CD4-positive, alpha-beta T cell treated with Interleukin-17A for 4 hours (primary cell): ENCODE results near the gene NDUFB4.
"Not testable (repeated sequence)": the region's sequence is repeated elsewhere in the genome, so short reads cannot be mapped to it uniquely, and the experiment has no call there.

Experiments used
- DNase-seq: peaks from one replicate; pipeline ENCODE4 v3.0.0-alpha.2; 2020; ENCODE audit warnings: mixed read lengths

Gene NDUFB4

DNA sequence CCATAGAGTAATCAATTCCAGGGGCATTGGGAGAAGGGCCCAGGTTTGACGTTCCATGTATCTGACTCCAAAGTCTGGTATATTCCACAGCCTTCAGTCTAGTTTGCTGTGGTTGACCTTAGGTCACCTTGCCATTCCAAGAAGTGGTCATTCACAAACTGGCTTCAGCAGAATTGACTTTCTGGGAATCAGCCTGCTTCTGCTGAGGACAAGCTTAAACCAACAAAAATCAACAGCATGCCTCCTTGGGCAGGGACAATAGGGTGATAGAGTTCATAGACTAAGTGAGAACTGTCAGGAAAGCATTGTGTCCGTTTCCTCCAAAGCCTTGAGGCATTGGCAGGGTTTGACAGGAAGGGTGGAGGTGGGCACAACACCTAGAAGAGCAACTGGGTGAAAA, 24.1 kb upstream of the NDUFB4 start:
- DNase-seq: no peak

- no peak for DNase-seq
Observed at GRCh38 chr3:120587332-120587975, 8.7 kb upstream of the NDUFB4 start.

DNA sequence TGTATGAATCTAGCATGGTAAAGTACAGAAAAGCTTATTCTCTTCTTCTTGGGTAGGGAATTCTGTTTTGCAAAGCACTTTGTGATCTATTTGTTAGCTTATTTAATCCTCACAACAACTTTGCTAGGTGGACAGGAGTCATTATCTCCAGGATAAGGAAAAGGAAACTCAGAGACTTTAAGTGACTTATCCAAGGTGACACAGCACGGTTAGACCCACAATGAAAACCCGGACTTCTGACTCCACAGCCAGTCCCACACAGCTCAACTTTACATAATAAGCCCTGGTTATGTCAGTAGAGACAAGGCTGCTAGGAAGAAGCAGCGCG, 384 bp upstream of the NDUFB4 start:
- no peak for DNase-seq

GRCh38 chr3:120596853-120597223, 702 bp downstream of the NDUFB4 start:
- no peak for DNase-seq

GRCh38 chr3:120597445-120598049, 1.4 kb downstream of the NDUFB4 start:
- no peak for DNase-seq

DNA sequence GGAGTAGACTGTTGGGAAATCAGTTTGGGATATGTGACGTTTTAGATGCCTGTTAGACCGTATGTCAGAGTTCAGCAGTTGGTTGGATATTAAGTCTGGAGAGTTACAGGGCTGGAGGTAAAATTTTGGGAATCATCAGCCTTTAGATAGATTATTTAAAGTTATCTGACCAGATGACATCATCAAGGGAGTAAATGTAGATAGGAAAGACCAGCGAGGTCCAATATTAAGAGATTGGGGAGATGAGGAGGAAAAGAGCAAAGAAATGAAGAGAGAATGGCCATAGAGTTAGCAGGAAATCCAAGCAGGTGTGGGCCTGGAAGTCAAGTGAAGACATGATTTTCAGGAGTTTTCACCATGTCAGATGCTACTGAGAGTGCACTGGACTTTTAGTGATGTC, 3.1 kb downstream of the NDUFB4 start:
- DNase-seq: no peak

DNA sequence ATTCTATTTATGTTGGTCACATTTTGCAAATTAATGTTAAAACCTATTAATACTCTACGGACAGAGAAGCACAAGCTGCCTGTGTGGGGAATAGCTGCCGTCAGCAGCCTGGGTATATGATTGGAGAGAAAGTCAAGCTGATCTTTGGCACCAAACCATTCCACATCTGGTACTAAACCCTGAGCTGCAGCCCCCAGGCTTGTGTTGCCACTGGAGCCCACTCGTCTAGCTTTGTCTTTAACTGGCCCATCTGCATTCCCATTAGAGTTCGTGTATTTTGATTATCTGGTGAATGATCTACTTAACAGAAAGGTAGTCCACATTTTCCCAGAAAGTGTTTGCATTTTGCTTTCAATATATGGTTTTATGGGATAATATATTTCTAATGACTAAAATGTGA, 5.4 kb downstream of the NDUFB4 start:
- no peak for DNase-seq

DNA sequence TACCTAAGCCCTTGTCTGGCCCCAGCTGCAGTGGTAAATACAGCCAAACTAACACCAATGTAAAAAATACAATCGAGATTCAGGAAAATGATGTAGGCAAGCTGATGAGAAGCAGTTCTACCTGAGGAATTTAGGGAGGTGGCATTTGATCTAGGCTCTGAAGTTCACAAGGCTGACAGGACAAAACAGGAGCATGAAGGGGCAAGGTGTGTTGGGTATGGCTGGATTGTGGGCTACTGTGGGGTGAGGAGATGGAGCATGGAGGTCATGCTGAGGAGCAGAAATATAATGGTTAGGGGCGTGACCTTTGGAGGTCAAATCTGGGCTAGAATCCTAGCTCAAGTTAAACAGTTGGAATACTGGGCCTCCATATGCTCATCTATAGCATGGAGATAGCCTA, 6.5 kb downstream of the NDUFB4 start:
- no peak for DNase-seq

- no peak for DNase-seq
Observed at GRCh38 chr3:120604382-120604781, 8.2 kb downstream of the NDUFB4 start.

DNA sequence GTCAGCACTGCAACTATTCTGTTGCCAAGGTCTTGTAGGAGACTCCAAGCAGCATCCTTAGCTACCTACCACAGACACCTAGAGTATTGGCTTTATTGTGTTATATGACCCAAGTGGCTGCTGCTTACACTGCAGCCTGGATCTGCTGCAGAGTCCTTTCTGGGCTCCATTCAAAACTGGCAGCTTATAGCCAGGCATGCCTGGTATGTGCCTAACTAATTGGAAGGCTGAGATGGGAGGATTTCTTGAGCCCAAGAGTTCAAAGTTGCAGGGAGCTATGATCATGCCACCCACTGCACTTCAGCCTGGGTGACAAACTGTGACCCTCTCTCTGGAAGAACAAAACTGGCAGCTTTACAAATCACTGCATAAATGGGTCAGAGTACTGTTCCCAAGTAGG, 8.6 kb downstream of the NDUFB4 start:
- DNase-seq: no peak

DNA sequence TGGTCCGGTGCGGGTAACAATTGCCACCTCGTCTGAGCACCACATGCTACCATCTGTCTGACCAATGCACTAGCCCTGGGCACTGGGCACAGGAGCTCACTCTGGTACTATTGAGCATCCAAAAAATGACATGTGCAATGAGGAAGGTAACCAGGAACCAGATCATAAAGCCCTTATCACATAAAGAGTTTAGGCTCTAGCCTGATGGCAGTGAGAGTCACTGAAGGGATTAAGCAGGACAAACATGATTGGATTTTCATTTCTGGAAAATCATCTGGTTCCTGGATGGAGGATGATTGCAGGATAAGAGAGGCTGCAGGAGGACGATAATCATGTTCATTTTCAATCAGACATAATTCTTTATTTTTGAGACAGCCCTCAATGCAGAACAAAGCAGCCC, 12.4 kb downstream of the NDUFB4 start:
- DNase-seq: no peak

DNA sequence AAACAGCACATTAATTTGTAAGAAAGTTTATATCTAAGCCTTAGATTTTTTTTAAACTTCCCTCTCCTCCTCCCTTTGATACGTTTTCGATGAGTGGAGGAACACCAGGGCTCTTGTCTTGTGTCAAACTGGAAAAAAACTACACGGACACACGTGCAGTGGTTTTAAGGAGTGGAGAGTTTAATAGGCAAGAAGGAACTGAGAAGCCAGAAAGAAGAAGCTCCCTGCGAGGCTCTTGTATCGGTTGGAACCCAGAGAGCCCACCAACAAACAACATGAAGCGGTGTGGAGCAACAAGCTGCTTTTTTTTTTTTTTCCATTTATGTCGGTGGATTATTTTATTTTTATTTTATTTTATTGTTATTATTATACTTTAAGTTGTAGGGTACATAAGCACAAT, 18.6 kb downstream of the NDUFB4 start:
- DNase-seq: no peak

DNA sequence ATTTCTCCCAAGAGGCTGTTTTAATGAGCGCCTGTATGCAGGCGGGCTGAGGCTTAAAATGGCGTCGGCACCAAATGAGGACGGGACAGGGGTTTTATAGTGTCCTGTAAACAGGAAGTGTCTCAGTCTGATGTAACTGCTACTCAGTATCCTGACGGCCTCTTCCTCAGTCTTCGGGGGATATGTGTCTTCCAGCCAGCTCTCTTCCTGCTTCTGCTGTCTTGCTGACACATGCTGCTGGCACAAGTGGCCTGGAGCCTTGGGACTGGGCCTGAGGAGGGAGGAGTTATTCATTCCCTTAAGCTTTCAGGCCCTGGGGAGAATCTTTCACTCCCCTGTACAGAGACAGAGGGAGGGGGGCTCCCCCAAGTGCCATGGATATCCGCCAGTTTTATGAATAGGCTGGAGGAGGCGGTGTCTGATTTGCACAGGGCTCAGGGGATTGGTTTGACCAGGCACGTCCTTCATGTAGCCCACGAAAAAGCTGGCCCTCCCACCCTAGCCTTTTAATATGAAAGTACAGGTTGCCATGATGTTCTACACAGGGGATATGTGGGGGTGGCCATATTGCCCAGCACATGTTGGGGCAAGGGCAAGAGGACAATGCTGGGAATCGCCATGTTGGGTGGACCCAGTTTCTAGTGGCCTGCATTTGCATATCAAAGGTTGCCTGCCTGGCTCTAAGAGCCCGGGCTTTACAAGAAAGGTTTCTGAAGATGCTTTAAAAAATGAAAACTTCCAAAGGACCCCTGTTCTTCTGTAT, 19.9 kb downstream of the NDUFB4 start:
- DNase-seq: no peak

DNA sequence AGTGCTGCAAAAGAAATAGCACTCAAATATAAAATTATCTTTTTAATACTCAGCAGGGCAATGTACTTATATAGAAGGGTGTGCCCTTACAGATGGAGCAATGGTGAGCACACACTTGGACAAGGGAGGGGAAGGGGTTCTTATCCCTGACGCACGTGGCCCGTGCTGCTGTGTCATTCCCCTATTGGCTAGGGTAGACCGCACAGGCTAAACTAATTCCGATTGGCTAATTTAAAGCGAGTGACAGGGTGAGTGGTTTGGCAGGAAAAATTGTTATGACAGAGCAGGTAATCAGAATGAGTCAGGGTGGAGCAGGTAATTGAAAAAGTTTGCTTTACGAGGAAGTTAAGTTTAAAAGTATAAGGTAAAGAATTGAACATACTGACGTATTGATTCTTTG, 20.6 kb downstream of the NDUFB4 start:
- DNase-seq: not testable (repeated sequence)

DNA sequence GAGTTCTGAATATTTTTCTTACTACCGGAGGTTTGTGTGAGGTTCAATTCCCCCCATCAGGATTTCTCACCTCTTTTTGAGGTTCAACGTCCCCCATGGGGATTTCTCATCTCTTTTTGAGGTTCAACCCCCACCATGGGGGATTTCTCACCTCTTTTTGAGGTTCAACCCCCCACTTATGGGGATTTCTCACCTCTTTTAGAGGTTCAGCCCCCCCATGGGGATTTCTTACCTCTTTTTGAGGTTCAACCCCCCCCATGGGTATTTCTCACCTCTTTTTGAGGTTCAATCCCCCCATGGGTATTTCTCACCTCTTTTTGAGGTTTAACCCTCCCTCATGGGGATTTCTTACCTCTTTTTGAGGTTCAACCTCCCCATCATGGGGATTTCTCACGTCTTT, 26.3 kb downstream of the NDUFB4 start:
- DNase-seq: no peak

- DNase-seq: peak; percentile 13
Observed at GRCh38 chr3:120622870-120623726, 27.0 kb downstream of the NDUFB4 start.

DNA sequence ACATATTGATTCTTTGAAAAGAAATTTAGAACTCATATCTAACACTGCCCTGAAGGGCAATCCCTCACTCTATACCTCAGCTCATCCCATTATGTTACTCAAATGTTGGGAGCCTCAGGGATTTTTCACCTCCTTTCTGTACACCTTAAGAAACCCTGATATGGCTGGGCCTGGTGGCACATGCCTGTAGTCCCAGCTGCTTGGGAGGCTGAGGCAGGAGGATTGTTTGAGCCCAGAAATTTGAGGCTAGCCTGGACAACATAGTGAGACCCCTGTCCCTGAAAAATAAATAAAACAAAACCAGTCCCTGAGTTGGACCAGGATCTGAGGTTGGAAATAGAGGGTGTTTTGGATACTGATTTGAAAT, 27.6 kb downstream of the NDUFB4 start:
- no peak for DNase-seq

GRCh38 chr3:120625159-120625586, 29.0 kb downstream of the NDUFB4 start:
- no peak for DNase-seq

DNA sequence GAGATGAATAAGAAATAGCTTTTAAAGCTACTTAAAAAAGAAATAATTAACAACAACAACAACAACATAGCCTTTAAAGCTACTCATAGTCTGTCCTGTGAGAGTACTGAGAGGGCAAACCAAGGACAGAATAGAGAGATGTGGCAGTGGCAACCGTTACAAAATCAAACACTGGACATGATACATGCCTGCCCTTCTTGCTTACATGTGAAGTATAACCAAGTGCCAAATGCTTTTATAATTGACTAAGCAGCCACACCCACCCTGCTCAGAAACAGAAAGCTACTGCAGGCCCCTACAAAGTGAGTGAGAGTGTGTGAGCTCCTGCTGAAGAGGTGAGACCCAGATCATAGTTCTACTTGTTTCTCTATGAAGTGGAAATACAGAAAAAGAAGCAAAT, 38.4 kb downstream of the NDUFB4 start:
- no peak for DNase-seq

DNA sequence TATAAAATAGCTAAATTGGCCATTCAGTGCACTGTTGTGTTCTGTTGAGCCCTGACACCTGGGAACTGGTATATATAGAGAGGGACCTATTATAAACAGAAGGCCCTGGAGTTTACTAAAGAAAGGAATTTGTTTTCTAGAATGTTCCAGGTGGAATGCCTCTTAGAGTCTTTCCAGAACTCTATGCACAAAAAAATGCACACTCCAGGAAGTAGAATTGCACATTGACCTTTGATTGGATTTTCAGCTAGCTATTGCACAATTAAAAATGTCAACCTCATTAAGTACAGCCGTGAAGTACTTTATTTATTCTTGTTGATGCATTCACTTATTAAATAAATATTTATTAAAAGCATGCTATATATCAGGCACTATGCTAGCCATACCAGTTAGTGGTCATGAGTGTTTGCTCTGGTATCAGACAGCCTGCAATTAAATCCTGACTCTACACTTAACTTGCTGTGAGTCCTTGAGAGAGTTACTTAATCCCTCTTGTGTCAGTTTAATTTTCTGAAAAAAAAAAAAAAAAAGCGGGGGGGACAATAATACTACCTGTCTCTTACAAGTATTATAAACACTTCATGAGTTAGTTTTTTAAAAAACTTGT, 40.8 kb downstream of the NDUFB4 start:
- DNase-seq: no peak

DNA sequence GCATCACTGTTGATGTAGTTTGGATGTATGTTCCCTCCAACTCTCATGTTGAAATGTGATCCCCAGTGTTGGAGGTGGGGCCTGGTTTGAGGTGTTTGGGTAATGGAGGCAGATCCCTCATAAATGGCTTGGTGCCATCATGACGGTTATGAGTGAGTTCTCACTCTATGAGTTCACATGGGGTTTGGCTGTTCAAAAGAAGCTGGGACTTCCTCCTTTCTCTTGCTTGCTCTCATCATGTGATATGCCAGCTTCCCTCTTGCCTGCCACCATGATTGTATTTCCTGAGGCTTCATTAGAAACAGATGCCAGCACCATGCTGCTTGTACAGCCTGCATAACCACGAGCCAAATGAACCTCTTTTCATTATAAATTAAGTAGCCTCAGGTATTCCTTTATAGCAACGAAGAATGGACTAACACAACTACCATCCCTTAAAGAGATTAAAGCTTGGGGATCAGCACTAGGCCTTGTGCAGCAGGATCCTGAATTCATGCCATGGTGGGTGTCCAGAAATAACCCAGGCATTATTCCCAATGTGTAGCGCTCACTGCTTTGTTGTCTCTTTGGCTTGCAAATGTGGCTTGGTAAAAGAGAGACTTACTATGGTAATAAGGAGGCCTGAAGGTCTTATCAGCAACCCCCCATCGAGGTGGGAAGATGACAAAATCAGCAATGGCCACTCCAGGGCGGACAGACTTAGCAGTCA, 41.9 kb downstream of the NDUFB4 start:
- DNase-seq: no peak

- DNase-seq: not testable (repeated sequence)
Observed at GRCh38 chr3:120638820-120639219, 42.7 kb downstream of the NDUFB4 start.

DNA sequence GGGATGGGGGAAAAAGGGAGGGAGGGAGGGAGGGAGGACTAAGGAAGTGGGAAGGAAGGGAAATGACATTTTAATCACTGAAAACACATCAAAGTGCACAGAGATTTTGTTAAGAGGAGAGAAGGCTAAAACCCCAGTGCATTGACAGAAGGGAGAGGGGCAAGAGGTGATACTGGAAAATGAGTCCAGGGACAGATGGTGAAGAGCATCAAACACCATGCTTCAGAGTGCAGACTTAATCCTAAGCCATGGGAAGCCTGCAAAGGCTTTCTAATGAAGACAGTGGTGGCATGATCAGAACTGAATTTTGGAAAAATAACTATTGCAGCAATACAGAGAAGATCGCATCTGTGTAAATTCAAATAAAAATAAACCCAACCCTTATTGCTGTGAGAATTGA, 44.1 kb downstream of the NDUFB4 start:
- no peak for DNase-seq
